ENCODE data around the gene CARMIL1.

- TF ChIP-seq CTCF (IDR thresholded peaks at IDR 0.05; ENCODE audit: insufficient read depth, low read depth, low read length) (no peak), EZH2 (IDR thresholded peaks at IDR 0.05; ENCODE audit: insufficient read depth, low read length) (no peak)
Observed at GRCh38 chr6:25324066-25324762, 45.0 kb downstream of the CARMIL1 start.

Data from astrocyte (in vitro differentiated cells and primary cell).